ENCODE measurements around the gene TSC22D3.

TSC22D3 gene

DNA sequence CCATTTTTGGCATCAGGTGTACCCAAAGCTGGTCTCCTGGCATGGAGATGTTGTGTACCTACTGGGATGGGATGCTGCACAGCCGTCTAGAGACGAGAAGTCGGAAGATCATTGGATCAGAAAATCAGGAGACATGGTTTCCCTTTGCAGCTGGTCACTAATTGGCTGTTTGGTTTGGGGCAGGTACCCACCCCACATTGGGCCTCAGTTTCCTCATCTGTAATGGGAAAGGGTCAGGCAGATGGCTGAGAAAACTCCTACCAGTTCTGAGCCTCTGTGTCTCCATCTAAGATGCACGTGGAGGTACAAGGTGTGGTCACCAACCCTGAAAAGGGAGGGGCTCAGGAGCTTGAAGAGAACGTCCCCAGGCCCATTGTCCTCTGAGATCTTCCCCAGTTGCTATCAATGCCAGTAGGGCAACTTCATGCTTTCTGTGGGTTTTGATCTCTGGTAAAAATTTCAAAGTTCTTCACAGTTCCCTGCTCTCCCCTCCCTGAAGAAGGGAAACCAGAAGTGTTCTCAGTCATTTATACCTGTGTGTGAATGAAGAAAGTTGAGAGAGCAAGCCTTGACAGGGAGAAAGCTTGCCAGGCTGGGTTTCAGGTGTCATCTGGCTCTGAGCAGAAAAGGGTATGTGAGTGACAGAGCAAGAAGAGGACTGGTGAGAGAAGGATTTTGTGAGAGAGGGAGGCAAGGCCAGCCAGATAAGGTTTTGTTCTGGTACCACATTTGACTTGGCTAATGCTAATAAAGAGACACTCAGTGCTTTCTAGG is 15.1 kb downstream of the TSC22D3 start:
- no peak for DNase-seq (ENCODE audit: low read depth)

GRCh38 chrX:107758231-107758766 is 17.3 kb downstream of the TSC22D3 start:
- no peak for DNase-seq (ENCODE audit: low read depth)

GRCh38 chrX:107755721-107756120 is 19.9 kb downstream of the TSC22D3 start:
- no peak for DNase-seq (ENCODE audit: low read depth)

DNA sequence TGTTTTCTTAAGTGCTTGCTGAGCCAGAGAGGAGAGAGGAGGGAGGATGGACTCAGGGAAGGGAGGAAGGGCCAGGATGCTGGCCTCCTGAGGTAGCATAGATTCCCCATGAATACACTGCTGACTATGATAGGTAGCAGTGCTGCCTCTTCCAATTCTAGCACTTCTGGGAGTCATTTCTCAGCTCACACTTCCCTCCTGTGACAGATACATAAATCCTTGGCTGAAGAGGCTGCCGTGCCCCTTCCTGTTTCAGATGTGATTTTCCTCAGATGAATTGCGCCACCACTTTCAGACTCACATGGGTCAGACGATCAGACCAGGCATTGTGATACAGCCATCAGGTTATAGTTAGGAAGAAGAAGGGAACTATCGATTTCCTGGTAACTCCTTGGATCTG is 22.4 kb downstream of the TSC22D3 start:
- no peak for DNase-seq (ENCODE audit: low read depth)

- DNase-seq (ENCODE audit: low read depth): no peak
These were observed 22.9 kb downstream of the TSC22D3 start for GRCh38 chrX:107752714-107753113.

DNA sequence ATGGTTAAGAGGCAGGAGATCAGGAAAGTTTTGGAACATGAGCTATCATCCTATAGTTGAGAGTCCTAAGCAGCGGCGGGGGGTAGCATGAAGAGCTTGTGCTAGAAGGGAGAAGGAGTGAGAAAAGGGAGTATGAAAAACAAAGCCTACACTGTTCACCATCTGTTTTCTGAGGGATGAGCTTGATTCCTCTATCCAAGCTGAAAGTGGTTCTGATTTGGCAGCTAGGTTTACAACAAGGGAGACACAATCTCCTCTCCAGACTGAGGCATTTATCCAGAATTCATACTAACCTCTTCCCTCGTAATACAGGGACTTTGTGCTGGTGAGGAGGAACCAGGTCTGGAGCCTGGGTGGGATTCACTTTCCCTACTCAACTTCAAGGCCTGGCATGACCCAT is 23.5 kb downstream of the TSC22D3 start:
- no peak for DNase-seq (ENCODE audit: low read depth)

DNA sequence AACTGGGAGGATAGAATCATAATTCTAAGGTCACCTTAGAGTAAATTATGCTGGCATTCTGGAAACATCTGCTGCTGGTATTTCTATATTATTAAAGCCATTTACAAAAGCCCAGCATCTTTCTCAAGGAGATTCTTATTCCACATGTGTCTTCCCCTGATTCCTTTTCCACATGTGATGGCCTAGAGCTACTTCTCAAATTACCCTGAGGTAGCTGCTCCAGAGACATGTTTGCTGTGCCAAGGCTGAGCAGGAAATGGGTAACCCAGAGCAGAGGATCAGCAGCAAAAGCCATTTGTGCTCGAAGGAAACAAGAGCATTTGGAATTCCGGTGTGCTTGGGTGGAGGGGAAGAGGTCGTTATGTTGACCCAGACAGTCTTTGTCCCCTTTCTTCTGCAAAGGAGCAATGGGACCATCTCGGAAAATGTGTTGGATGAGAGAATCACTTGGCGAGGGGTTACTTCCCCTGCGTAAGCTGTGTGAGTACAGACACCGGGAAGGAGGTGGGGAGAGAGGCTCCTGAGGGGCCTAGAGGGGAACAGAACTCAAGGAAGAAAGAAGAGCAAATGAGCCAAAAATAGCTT is 24.6 kb downstream of the TSC22D3 start:
- no peak for DNase-seq (ENCODE audit: low read depth)

DNA sequence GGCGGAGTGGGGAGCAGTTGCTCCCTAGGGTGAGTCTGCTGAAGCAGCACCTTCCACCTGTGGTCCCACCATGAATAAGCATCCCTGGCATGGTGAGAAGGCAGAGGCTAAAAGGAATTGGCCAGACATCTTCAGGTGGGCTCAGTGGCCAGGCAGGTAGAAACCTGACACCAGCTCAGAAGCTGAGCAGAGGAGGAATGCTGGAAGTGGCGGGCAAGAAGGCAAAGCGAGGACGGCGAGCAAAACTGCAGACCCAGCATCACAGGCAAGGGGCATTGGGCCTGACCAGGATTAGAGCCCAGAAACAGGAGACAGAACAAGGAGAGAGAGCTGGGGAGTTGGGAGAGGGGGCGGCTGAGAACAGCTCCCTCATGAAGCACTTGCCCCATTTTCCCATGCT is 25.3 kb downstream of the TSC22D3 start:
- DNase-seq (ENCODE audit: low read depth): no peak

DNA sequence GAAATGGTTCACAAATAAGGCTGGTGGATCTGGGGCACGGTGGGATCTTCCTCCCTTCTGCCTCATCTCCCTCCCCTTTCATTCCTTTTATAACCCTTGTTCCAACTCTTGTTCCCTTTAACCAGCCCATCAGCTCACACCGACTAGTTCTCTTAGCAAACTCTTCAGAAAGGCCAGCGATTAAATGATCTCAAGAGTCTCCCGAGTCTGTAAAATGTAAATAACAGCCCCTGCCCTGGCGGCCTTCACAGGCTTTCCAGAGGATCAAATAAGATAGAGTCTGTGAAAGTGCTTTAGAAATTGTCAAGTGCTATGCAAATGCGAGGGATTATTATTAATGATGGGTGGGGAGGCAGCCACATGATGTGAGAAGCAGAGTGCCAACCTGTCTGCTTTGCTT is 27.1 kb downstream of the TSC22D3 start:
- no peak for DNase-seq (ENCODE audit: low read depth)

DNA sequence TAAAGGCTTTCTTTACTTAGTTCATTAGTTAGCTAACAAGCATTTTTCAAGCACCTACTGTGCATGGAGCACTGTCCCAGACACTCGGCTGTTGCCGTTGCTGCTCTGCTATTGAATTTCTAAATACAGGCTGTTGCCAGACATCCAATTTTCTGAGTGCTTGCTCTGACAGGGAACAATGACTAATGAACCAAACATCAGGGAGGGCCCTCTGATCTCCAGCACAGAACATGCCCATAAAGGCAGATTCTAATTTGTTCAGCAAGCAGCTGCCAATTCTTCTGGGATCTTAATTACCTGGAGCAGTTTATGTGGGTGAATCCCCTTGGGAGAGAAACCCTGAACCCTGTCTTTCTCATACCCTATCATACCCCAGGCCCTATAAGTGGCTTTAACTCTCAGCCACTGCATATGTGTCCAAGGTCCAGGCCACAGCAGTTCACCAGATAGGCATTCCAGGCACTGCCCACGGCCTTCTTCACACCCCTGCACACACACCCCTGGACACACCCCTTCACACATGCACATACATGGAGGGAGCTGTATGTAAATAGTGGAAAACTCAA is 27.9 kb downstream of the TSC22D3 start:
- DNase-seq (ENCODE audit: low read depth): no peak

DNA sequence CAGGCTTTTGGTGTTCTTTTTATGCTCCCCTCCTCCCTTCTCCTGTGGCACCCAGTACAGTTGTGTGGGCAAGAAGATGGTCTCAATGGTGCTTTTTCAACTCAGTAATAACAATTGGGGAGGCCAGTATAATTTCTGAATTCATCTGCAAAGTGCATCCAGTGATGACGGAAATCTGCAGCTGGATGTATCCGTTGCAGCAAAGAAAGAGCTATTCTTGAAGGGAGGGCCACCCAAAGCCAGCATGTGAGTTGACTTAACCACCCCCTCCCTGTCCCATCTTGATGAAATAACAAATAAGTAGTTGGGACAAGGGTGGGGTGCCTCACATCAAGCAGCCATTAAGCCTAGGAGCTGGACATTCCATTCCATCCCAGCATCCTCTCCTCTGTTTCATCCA is 30.7 kb downstream of the TSC22D3 start:
- DNase-seq (ENCODE audit: low read depth): no peak

- DNase-seq (ENCODE audit: low read depth): no peak
These were observed 31.6 kb downstream of the TSC22D3 start for GRCh38 chrX:107743995-107744394.

DNA sequence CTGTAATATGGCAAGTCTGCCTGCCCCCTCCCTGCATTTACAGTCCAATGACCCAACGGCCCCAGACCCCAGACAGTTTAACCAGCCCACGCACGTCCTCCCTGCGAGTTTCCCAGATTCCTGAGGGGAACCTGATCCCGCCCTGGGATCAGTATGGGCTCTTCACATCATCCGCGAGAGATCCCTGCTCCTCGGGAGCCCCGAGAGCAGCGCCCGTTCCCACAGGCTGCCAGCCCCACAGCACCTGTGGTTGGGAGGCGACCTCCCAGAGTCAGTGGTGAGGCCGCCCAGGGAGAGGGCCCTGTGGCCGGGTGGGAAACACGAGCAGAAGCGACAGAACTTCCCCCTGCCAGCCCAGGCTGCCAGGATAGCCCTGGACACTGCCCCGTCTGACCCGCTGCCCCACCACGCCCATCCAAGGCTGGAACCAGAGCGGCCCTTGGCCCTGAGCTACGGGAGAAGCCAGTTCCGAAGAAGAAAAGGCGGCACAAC is 32.8 kb downstream of the TSC22D3 start:
- no peak for DNase-seq (ENCODE audit: low read depth)

DNA sequence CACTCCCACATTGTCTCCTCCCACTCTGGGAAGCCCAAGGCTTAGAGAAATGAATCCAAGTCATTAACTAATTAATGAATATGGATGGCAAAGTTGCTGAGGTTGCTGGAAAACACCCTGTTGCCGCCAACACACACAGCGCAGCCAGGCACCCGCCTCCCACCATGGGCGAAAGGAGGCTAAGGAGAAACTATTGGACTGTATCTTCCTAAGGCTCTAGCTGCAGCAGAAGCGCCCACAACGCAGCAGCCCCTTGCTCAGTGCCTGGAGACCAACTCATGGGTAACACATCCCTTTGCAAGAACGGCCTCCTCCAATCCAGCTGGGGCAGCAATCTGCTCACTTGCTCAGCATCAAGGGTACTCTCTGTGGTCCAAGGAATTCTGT is 34.2 kb downstream of the TSC22D3 start:
- no peak for DNase-seq (ENCODE audit: low read depth)

- DNase-seq (ENCODE audit: low read depth): no peak
These were observed 36.0 kb downstream of the TSC22D3 start for GRCh38 chrX:107739541-107739940.

GRCh38 chrX:107738768-107739167 is 36.8 kb downstream of the TSC22D3 start:
- no peak for DNase-seq (ENCODE audit: low read depth)

DNA sequence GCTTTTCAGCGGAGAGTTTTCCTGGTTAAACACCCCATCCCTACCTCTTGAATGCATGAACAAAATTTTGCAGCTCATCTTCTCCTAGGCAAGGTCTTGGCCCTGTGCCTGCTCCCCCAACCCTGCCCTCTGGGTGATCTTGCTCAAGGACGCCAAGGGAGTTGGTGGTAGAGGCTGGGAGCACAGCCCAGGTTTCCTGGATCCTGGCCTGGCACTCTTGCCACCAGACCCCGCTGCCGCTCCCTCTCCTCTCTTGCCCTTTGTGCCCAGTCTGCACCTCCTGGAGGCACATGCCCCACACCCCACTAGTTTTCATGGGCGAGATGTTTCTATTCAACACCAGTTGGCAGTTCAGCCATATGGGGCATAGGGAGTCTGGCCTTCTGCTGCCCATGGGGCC is 37.3 kb downstream of the TSC22D3 start:
- DNase-seq (ENCODE audit: low read depth): no peak

DNA sequence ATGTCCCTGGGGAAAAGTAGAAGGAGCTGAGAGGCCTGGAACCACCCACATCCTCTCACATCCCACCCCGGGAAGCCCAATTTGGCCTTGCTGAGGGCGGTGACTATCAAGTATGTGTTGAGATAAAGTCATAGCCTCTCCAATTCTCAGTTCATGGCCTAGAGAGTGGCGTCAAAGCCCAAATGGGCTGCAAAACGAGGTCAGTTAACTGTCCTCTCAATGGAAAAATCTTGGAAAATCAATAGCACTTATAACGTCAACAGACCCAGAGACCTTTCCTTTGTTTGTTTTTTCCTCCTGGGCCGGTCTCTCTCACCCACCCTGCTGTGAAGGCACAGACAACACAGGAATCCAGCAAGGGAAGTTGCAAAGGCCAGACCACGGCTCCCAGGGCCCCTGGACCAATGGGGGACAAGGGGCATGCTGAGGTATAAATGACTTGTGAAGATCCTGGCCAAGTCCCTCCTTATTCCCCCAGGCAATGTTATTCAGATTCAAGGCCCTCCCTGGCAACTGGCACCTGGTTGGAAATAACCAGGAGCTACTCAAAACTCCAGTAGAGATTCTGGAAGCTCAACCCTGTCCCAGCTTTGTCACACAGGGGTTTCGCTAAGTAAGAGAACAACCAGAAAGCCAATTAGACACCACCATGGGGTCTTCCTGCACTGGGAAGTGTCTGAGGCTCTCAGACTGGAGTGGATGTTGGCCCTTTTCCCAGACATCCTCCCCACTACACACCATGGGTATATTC is 38.6 kb downstream of the TSC22D3 start:
- no peak for DNase-seq (ENCODE audit: low read depth)

GRCh38 chrX:107734646-107735045 is 40.9 kb downstream of the TSC22D3 start:
- no peak for DNase-seq (ENCODE audit: low read depth)

GRCh38 chrX:107733686-107734085 is 41.9 kb downstream of the TSC22D3 start:
- DNase-seq (ENCODE audit: low read depth): no peak

DNA sequence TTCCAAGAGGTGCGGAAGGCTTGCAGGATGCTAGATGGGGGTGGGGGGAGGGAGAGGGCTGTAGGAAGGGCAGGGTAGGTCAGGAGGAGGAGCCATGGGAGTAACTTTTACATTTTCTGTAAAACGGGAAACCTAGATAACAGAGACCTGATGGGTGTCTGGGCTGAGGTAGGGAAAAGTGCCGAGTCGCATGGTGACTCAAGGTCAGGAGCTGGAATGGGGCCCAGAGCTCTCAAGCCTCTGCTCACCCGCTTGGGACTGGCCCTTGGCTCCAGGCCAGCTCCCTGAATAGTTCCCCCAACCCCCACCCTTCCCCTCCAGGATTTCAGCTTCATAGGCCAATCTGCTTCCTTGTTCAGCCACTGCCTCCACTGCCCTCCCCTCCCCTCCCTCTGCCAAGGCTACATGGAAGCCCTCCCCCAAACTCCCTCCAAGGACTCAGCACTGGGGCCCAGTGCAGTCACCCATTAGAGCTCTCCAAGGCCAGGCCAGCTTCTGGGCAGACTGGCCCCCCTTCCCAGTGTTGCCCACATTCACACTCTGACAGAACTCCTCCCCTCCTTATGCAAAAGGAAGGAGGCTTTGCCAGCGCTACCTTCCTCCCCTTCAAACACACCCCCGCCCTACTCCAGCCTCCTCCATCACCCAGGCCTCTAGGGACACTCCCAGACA is 43.6 kb downstream of the TSC22D3 start:
- no peak for DNase-seq (ENCODE audit: low read depth)

All from stimulated activated CD4-positive, alpha-beta T cell treated with anti-CD3 and anti-CD28 coated beads, Interleukin-2, amount 100 ng/mL, for 4 hours (primary cell).